Left kidney (tissue), 2 donors: ENCODE data around the gene C14orf180. TPM values are rescaled to one million over a fixed set of nuclear protein-coding genes. Genes with fewer than 3 reads are reported as not detected.

Experiments used
- DNase-seq: peaks from one replicate; pipeline ENCODE4 v3.0.0-alpha.2; 2013
- polyA plus RNA-seq: library from polyadenylated mRNA; unstranded; fragments of 120-200 nt; gene quantifications from one replicate; pipeline ENCODE4 v1.2.1, GENCODE V29; 2013; ENCODE audit not compliant: insufficient read length

C14orf180 gene
- polyA plus RNA-seq, 1 donor: not detected

DNA sequence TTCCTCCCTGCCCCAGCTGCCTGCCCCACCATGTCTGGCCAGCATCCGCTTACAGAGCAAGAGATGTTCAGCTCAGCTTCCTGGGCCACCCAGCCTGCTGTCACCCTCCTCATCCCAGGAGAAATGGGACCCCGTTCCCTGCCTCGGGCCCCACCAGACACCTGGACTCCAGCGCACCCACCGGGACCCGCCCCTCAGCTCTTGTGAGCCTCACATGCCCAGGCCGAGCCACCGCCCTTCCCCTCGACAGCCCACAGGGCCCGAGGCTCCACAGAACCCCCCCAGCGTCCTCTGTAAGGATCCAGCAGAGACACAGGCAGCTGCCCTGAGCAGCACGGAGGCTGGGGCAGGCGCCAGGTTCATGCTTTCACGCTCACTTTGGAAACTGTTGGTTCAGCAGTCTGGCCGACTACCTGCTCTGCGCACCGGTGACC lies 18.4 kb upstream of the C14orf180 start:
- no peak for DNase-seq

DNA sequence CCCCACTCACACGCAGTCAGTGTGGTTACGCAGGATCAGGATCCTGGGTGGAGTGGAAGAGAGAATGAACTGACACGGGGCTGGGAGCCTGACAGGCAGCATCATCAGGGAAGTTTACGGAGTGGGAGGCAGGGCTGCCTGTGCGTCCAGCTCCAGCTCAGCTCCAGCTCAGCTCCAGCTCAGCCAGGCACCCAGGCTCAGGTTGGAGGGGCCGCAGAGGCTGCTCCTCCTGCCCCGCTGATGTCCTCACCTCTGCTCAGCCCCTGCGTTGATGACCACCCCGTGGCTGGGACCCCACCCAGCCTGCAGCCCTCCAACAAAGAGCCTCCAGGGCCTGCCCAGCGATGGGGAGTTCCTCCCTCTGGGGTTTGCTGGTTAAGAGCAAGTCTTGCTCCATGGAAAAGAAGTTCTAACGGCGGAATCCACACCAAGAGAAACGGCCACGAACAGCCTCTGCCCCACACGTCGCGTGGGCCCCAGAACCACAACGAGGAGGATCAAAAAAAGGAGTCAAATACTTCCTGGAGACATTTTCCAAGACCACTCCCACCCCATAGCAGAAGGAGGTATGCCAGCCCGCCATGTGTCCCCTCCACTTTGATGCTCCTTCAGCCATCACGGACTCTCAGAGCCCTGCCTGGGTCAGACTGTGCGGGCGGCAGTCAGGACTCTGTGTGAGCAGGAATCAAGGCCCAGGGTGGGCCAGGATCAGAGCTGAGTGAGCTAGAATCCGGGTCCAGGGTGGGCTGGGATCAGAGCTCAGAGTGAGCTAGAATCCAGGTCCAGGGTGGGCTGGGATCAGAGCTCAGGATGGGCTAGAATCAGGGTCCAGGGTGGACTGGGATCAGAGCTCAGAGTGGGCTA lies 17.7 kb upstream of the C14orf180 start:
- no peak for DNase-seq

DNA sequence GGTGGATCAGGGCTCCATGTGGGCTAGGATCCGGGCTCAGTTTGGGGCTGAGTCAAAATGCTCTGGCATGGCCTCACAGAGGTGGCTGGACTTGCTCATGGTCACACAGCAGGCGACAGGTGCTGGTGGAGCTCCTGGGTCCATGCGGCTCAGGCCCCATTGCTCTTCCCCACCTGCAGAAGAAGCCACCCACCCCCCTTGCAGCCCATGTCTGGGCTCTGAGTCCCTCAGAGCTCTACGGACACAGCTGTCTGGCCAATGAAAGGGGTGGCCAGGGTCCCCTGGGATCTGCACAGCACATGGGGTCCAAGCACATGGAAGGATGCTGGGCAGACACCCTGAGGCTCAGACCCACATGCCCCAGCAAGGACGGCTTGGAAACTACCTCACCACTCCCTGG lies 17.0 kb upstream of the C14orf180 start:
- DNase-seq: no peak

DNA sequence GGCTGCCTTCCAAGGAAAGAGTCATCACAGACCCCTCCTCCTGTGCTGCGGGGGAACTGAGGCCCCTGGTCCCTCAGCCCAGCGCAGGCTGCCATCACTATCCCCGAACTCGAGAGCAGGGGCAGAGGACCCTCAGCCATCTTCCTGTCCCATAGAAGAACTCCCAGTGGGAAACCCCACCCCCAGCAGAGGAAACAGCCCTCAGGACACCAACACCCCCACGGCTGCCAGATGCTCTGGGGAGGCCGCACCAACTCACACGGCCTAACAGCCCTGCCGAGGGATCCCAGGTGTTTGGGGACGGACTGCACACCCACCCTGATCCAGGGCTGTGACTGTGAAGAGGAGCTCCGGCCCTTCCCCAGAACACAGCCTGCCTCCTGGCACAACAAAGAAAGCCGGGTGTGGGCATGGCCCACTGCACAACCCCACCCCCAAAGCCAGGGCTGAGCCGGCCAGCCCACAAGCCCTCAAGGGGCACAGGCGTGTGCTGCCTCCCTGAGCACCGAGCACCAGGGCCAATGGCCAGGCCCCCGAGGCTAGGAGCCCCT lies 16.3 kb upstream of the C14orf180 start:
- no peak for DNase-seq

DNA sequence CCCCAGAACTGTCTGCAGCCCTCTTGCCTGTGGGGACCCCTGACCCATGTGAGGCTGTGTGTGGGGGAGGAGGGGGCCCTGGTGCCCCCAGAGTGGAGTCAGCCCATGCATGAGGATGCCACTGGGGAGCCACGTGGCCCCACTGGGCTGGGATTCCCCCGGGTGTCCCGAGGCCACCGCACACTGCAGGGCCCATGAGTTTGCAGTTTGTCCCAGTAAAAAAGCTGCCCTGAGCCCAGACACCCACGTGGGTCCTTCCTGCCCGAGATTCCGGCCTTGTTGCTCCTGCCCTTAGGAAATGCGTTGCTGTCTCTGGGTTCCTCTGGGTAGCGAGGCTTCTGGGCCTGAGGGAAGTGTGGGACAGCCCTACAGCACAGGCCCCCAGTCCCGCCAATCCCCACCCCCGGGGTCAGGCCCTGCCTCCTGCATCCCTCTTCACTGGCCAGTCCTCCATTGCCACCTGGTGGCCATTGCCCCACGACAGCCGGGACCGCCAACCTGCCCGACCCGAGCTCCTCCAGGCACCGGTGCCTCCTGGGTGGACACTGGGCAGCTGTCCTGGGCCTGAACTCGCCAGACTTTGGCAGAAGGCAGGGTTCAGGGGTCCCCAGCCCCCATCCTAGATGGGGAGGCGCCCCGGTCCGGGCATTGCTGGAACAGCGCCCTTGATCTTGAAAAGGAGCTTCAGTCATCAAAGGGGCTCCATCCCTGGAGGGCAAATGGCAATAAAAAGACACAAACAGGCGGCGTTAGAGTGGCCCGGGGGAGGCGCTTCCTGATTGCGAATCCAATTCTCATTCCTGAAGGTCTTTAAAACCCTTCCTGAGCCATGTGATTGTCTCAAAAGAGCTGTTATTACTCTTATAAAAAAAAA lies 15.6 kb upstream of the C14orf180 start:
- peak; percentile 56 for DNase-seq

DNA sequence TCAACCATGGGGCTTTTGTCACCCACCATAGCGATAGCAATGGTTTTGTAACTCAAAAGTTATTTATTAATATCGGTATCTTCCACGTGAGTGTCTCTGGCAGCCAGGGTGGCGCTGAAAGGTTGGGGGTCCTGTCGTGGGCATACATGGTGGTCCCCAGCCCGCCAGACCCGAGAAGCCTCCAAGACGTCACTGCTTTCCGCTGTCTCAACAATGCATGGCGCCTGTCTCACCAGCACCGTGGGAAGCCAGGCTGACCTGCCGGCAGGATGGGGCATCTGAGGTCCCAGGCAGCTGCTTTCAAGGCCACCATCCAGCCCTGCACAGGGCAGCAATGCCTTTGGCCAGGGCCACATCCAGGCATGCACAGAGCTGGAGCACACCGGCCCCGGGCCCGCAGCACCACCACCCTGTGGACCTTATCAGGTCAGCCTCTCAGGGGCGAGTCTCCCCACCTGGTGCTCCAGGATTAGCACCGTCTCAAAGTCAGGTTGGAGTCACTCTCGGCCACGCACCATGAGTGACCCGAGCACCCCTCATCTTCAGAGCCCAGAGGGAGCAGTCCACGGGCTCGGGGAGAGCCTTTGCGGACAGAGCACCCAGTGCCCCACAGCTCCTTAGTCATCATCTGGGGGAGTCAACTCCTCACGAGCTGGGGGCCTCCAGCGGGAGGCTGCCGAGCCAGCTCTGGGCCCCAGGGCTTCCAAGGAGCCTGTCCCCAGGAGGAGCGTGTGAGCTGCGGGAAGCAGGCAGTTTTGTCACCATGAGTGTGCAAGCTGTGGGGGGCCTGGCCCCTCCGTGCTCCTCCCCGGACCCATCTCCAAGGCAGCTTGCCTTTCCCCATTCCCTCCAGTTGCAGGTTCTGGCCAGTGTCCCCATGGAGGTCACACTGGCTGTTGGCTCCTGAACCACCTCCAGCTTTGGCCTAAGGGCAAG lies 14.6 kb upstream of the C14orf180 start:
- DNase-seq: no peak

DNA sequence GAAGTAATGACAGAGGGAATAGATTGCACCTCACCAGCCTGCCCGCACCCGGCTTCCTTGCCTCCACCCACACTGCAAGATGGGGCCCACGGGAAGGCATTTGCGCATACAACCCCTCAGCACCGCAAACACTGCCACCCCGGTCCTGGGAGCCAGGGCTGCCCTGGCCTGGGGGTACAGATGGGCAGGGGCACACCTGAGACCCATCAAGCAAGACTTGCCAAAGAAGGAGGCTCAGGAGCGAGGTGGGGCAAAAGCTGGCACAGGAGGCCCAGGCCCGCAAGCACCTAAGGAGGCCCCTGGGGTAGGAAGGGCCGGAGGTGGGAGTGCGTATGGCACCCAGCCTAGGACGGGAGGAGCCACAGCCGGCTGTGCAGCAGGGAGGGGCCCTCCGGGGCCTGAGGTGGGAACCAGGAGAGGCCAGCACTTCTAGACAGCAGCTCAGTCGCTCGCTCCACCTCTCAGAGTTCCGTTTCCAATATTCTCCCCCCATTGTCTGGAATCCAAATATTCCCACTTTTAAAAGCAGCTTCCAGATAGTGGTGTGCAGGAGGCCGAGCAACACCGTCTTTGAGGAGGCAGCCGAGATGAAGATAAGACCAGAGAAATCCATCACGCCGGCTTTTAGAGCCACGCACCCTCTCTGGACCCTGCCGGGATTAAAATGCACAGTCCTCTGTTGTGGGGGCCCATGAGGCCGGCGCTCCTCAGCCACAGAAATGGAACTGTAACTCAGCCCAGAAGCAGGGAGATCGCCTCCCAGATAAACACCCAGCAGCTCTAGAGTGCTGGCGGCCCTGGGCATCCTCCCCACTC lies 12.2 kb upstream of the C14orf180 start:
- no peak for DNase-seq

DNA sequence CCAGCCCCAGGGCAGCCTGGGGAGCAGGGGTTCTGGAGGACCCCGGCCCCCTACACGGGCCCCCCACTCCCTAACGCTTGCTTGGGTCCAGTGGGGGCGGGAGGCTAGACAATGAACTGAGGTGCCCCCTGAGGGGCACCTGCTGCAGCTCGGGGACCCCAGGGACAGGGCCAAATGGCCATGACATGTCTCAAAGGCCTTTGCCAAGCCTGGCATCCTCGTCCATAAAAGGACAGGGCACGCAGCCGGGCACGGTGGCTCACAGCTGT lies 11.7 kb upstream of the C14orf180 start:
- no peak for DNase-seq

DNA sequence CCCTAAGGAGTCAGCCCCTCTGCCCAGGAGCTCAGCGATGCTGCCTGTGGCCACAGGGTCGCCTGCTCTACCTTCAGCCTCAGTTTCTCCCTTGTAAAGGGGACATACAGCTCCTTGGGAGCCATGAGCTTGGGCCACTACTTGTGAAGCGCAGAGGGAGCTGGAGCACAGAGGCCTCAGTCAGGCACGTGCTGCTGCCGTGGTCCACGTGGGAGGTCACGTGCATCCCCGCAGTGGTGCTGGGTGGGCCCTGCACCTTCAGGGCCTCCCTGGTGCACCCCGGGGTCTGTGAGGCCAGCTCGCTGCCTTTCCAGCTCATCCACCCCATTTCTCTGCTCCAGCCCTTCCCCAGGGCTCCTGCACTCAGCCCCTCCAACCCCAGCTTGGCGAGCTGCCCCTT lies 10.9 kb upstream of the C14orf180 start:
- DNase-seq: no peak

DNA sequence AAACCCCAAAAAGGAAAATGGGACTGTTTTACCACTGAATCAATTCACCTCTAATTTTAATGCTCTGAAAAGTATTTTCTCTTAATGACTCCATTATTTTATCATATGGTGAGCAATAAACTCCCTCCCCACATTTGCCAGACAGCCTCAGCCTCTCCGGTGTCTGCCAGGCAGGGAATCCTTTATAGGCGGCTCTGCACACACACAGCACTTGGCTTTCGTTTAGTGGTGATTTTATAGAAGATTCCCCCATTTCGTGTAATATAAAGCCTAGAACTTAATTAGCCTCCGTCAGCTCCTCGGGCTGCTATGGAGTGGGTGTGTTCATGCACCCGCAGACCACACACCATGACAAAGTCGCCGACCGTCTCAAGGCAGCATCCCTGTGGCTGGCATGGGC lies 10.1 kb upstream of the C14orf180 start:
- no peak for DNase-seq

DNA sequence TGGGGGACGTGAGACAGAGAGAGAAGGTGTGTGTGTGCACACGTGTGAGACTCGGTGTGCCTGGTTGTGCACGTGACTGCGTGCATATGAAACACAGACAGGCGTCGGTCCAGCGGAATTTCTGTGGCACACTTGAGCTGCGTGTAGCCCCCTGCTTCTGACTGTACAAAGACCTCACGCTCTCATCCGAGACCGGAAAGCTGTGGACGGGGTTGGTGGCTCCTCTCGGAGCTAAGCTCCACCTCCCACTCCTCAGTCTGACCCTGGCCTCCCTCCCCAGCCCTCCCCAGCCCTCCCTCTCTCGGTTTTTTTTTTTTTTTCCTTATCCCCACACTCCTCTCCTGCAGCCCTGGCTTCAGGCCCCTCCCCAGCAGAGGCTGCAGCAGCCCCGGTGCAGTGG lies 8.3 kb upstream of the C14orf180 start:
- peak; percentile 54 for DNase-seq

DNA sequence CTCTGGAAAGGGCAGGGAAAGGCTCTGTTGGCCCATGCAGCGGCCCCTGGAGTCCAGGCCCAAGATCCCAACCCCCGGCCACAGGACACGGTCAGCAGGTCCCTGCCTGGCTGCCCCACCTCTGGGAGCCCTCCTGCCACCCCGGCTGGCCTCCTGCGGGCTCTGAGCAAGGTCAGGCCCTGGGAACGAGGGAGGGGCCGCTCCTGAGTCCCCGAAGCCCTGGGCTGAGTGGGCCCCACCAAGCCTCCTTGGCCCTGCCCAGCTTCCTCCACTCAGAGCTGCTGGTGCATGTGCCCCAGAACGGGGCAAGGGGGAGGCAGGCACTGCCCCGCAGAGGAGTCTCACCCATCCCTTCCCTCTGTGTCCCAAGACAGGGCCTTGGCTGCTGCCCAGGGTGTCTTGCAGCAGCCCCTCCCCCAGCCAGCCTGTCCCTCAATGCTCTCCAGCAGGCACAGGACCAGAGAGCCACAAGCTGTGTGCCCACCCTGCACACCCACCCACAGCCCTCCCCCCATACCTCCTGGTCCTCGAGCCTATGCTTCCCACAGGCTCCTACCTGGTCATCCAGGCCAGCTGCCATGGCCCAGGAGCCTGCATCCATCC lies 7.4 kb upstream of the C14orf180 start:
- no peak for DNase-seq

DNA sequence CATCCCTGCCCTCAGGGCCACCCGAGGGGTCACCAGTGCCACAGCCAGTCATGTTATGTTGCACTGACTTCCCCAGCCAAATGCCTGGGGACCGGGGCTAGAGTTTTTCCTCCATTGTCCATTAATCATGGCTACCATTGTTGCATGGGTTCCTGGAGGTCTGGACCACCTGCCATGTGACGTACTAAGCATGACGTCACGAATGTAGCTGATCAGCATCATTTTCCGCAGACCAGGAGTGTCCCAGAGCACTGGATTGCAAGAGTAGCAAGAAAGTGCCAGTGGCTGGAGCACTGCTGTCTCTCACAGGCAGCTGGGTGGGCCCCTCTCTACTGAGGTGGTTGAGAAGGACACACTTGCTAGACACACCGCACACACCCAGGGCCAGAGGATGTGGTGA lies 6.9 kb upstream of the C14orf180 start:
- DNase-seq: no peak

DNA sequence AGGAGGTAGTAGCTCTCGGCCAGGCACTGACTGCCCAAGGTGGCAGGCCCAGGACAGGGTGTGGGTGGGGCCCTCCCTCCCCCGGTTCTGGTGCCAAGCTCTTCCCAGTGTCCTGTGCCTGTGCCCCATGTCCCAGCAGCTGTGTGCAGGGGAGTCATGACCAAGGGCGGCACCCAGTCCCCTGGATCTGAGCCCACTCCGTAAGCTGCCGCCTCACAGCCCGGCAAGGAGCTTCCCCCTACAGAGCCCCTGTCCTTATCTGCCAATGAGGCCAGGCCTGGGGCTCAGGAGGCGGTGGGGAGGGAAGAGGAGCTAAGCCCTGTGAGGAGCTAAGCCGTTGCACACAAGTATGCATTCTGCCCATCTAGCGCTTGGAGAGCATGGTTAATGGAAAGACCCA lies 5.6 kb upstream of the C14orf180 start:
- DNase-seq: no peak

DNA sequence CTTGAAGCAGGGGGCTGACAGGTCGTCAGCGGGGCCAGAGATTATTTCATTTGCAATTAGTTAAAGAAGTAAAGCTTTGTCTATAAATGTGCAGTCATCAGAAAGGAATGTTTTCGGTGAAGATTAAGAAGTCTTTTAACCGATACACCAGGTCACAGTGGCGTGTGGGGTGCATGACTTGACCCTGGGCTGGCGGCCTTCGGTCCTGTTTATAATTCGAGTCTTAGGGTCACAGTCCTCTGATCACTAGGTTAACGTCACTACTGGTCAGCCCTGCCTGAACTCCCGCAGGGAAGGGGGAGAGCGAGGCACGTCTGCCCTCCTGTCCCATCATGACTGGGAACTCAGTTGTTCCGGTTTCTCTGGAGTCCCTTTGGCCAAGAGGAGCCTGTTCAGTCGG lies 5.0 kb upstream of the C14orf180 start:
- no peak for DNase-seq

DNA sequence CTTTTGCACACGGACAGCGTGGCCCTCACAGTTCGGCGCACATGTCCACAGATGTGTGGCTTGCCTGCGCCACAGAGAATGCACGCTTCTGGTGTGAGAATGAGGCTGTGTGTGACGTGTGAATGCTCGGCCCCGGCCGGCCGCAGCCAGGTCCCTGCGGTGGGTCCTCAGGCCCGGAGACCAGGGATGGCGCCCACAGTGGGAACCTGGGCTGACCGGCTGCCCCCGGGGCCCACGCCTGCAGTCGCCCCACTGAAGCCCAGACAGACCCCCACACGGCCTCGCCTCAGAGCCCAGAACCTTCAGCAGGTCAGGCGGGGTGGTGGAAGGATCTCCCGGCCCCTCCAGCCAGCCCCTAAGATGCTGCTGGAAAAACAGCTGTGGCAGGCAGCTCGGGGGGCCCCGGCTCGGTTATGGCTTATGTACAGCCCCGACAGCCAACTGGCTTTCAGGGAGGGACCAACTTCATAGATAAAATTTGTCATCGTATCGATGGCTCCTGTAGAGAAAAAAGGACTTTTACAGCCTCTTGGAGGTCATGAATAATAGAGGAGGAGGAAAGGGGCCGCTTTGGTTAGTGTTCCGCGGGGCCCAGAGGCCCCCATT lies 4.5 kb upstream of the C14orf180 start:
- DNase-seq: no peak

DNA sequence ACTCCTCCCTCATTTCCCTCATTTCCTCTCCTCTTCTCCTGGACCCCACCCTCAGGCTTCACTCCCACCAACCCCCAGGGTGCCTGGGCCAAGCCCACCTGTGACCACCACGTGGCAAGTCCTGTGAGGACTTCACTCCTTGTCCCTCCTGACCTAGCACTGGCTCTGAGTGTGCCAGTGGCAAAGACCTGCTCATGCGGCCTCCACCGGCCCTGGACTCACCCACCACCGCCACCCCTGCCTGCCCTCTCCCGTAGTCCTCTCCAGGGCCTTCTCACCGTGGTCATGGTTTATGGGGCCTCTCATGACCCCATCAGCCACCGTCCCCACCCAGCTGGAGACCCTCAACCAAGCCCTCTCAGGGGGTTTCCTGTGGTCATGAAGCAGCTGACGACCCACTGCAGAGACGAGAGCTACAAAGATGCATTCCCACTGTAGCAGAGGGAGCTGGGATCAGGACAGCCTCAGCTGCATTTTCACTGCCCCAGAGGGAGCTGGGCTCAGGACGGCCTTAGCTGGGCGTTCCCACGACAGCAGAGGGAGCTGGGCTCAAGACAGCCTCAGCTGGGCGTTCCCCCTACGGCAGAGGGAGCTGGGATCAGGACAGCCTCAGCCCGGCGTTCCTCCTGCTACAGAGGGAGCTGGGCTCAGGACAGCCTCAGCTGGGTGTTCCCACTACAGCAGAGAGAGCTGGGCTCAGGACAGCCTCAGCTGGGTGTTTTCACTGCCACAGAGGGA lies 3.2 kb upstream of the C14orf180 start:
- no peak for DNase-seq

DNA sequence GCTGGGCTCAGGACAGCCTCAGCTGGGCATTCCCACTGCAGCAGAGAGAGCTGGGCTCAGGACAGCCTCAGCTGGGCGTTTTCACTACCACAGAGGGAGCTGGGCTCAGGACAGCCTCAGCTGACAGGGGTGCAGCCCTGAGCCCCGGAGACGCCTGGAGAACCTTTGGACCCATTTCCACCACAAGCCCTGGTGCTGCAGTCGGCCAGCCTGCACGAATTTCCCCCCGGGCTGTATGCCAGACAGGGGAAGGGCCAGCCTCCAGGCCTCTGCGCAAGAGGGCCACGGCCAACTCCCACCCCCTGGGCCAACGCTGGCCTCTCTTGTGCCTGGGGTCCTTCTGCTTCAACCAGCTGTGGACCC lies 2.6 kb upstream of the C14orf180 start:
- DNase-seq: no peak

DNA sequence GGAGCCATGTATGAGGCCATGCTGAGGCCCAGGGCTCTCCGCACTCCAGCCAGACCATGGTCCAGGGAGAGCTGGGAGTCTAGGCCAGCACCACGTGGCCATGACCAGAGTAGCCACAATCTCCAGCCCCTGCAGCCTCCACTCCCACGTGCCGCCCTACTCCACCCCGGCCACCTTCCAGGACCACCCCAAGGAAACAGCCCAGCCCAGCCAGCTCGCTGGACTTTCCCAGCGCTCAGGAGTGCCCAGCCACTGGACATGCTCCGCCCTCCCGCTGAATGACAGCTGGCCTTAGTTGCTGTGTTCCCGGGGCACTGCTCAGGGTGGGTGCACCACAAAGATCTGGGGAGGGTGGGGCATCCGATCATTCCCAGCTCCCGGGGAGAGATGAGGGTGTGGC lies 2.1 kb upstream of the C14orf180 start:
- no peak for DNase-seq

DNA sequence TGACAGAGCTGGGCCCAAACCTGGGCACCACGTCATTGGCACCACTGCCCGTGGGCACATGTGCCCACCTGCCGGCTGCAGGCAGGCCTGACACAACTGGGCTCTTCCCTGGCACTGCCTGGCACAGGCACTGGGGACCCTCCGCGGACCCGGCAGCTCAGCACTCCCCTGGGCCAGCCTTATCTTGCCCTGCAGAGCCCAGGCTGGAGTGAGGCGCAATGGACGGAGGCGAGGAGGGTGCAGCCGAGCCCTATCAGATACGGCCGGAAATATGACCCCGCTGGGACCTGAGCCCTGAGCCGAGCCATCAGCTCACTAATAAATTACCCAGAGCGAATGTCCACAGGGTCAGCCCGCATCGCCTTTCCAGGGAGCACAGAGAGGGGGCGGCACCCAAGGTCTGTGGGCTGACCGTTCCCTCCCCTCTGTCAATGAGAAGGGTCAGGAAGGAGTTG lies 1.7 kb upstream of the C14orf180 start:
- no peak for DNase-seq
